HepG2 (cell line): ENCODE data around the gene ARL16. TPM values are rescaled to one million over a fixed set of nuclear protein-coding genes. Genes with fewer than 3 reads are reported as not detected.

Experiments used
- ATAC-seq: fragments of 200-7000 bp; cut with Tn5 transposase; 3 replicates; pipeline ENCODE4 v1.9.1; 2020; ENCODE audit warnings: mild to moderate bottlenecking, moderate library complexity
- BruUV-seq: library from RNA; stranded (reverse); fragments of 400-500 nt; replicated peaks from 2 replicates; lab custom pipeline; 2021; lab: Mats Ljungman, UMichigan
- CTCF ChIA-PET: fragments of 300-600 bp; formaldehyde crosslinking; extraction: SDS; loops from one replicate; lab custom pipeline; 2021; ENCODE audit warnings: low total read pairs, inconsistent platforms, low intra/inter-chr PET ratio; lab: Yijun Ruan, JAX
- POLR2A ChIA-PET: fragments of 350-600 bp; sonication (Branson Sonifier 250); formaldehyde crosslinking; loops from one replicate; lab custom pipeline; 2020; ENCODE audit warnings: antibody characterized with exemption, inconsistent platforms; lab: Yijun Ruan, JAX
- DNase-seq: peaks from one replicate; pipeline ENCODE4 v3.0.0-alpha.2; 2015; ENCODE audit warnings: low spot score
- FAIRE-seq: peaks from 3 replicates; lab custom pipeline; 2011; peaks lifted over from hg19 to GRCh38; lab: Jason Lieb, UNC
- H2AFZ ChIP-seq: one replicate; pipeline ENCODE4 v1.6.1; 2011; ENCODE audit warnings: low read length, inconsistent platforms
- H3K27ac ChIP-seq: fragments of 300-600 bp; 3 replicates; pipeline ENCODE4 v1.8.0; 2011; ENCODE audit warnings: mixed run types, mild to moderate bottlenecking, mixed read lengths, low read length, inconsistent platforms; ENCODE audit not compliant: insufficient read depth; ENCODE audit errors: extremely low read length
- H3K27me3 ChIP-seq, 2 experiments: fragments of 200-600 bp in 1 of 2; 2 replicates in 1 of 2; 3 replicates in 1 of 2; pipeline versions ENCODE4 v1.6.0 to v1.8.0; 2011; ENCODE audit warnings: low read length in 2 of 2, mild to moderate bottlenecking in 2 of 2, moderate library complexity in 2 of 2, inconsistent platforms in 1 of 2; ENCODE audit not compliant: insufficient read depth in 2 of 2, control insufficient read depth in 1 of 2
- H3K36me3 ChIP-seq, 2 experiments: fragments of 200-600 bp in 1 of 2; replicated peaks in 1 of 2; 2 replicates in 1 of 2; 3 replicates in 1 of 2; pipeline versions ENCODE4 v1.5.1 to v1.8.0; 2011; ENCODE audit warnings: low read length in 2 of 2, inconsistent platforms in 1 of 2; ENCODE audit not compliant: insufficient read depth in 2 of 2, control insufficient read depth in 1 of 2
- H3K4me1 ChIP-seq: 2 replicates; pipeline ENCODE4 v1.5.1; 2012; ENCODE audit warnings: low read length, inconsistent platforms; ENCODE audit not compliant: insufficient read depth
- H3K4me2 ChIP-seq: 2 replicates; pipeline ENCODE4 v1.6.0; 2011; ENCODE audit warnings: low read depth, low read length, inconsistent platforms
- H3K4me3 ChIP-seq, 3 experiments: fragments of 200-600 bp in 1 of 3; sonication (generic), shearing (Covaris generic) in 1 of 3; replicated peaks in 1 of 3; 2 replicates each; pipeline ENCODE4 v1.5.1; 2011 to 2016; ENCODE audit warnings: low read length in 3 of 3, inconsistent platforms in 2 of 3, low read depth in 2 of 3, mild to moderate bottlenecking in 2 of 3, control low read depth in 1 of 3, mixed read lengths in 1 of 3; ENCODE audit not compliant: insufficient read depth in 1 of 3
- H3K79me2 ChIP-seq: one replicate; pipeline ENCODE4 v1.6.1; 2011; ENCODE audit warnings: low read length, inconsistent platforms; ENCODE audit not compliant: insufficient read depth
- H3K9ac ChIP-seq: 2 replicates; pipeline ENCODE4 v1.6.0; 2011; ENCODE audit warnings: mild to moderate bottlenecking, low read depth, low read length, inconsistent platforms; ENCODE audit not compliant: insufficient read depth
- H3K9me3 ChIP-seq: 2 replicates; pipeline ENCODE4 v1.5.1; 2012; ENCODE audit warnings: mild to moderate bottlenecking, low read length
- H4K20me1 ChIP-seq: 2 replicates; pipeline ENCODE4 v1.6.0; 2011; ENCODE audit warnings: inconsistent platforms, mild to moderate bottlenecking, low read length, moderate library complexity; ENCODE audit not compliant: insufficient read depth
- CCAR2 ChIP-seq: fragments of 200-400 bp; formaldehyde crosslinking; optimal IDR thresholded peaks from 2 replicates; pipeline ENCODE3; 2018; ENCODE audit warnings: low read depth, mild to moderate bottlenecking, low read length, moderate library complexity
- CHD2 ChIP-seq: IDR thresholded peaks from 2 replicates; pipeline ENCODE4 v1.6.1; 2011; ENCODE audit warnings: low read depth, low read length, improper control_type of control experiment
- FOXJ3 ChIP-seq: sonication (generic); formaldehyde crosslinking; IDR thresholded peaks from 2 replicates; pipeline ENCODE4 v1.4.0; 2020; ENCODE audit warnings: missing genetic modification reagents, mild to moderate bottlenecking, borderline replicate concordance
- HNRNPH1 ChIP-seq: fragments of 200-400 bp; formaldehyde crosslinking; optimal IDR thresholded peaks from 2 replicates; pipeline ENCODE3; 2017; ENCODE audit warnings: mild to moderate bottlenecking, low read depth, low read length
- KDM3A ChIP-seq: IDR thresholded peaks from 2 replicates; pipeline ENCODE4 v1.6.1; 2018; ENCODE audit warnings: low read depth, missing compliant biosample characterization
- NFKBIZ ChIP-seq: IDR thresholded peaks from 2 replicates; pipeline ENCODE4 v1.6.1; 2018; ENCODE audit warnings: missing genetic modification reagents, missing compliant biosample characterization
- SMYD3 ChIP-seq: sonication (generic); formaldehyde crosslinking; IDR thresholded peaks from 2 replicates; pipeline ENCODE4 v1.8.1; 2023; ENCODE audit warnings: mild to moderate bottlenecking, missing genetic modification reagents
- THYN1 ChIP-seq: sonication (generic); formaldehyde crosslinking; IDR thresholded peaks from 2 replicates; pipeline ENCODE4 v1.8.1; 2023; ENCODE audit warnings: low read depth, mild to moderate bottlenecking, moderate library complexity, missing genetic modification reagents, borderline replicate concordance
- ZBTB10 ChIP-seq: sonication (generic); formaldehyde crosslinking; IDR thresholded peaks from 2 replicates; pipeline ENCODE4 v1.4.0; 2020; ENCODE audit warnings: missing genetic modification reagents, borderline replicate concordance
- ZBTB26 ChIP-seq: IDR thresholded peaks from 2 replicates; pipeline ENCODE4 v1.6.1; 2016; ENCODE audit warnings: missing compliant biosample characterization, missing genetic modification reagents, borderline replicate concordance
- ZBTB34 ChIP-seq: sonication (generic); formaldehyde crosslinking; IDR thresholded peaks from 2 replicates; pipeline ENCODE4 v1.8.0; 2022; ENCODE audit warnings: mild to moderate bottlenecking, missing genetic modification reagents
- ZNF12 ChIP-seq: sonication (generic); formaldehyde crosslinking; IDR thresholded peaks from 2 replicates; pipeline ENCODE4 v1.5.0; 2020; ENCODE audit warnings: missing genetic modification reagents
- ZNF446 ChIP-seq: sonication (generic); formaldehyde crosslinking; IDR thresholded peaks from 2 replicates; pipeline ENCODE4 v1.5.0; 2020; ENCODE audit warnings: mild to moderate bottlenecking, missing genetic modification reagents
- ZNF607 ChIP-seq: sonication (generic); formaldehyde crosslinking; IDR thresholded peaks from 2 replicates; pipeline ENCODE4 v1.5.1; 2020; ENCODE audit warnings: missing genetic modification reagents, mild to moderate bottlenecking, borderline replicate concordance
- ZNF644 ChIP-seq: IDR thresholded peaks from 2 replicates; pipeline ENCODE4 v1.6.1; 2016; ENCODE audit warnings: low read depth
- ZNF720 ChIP-seq: sonication (generic); formaldehyde crosslinking; IDR thresholded peaks from 2 replicates; pipeline ENCODE4 v1.4.0; 2020; ENCODE audit warnings: missing genetic modification reagents
- ZNF776 ChIP-seq: sonication (generic); formaldehyde crosslinking; IDR thresholded peaks from 2 replicates; pipeline ENCODE4 v1.4.0; 2020; ENCODE audit warnings: mild to moderate bottlenecking, missing genetic modification reagents
- WGBS: methylation state at CpG from one replicate; pipeline ENCODE4 v1.1.6; 2017; ENCODE audit warnings: low lambda C conversion rate; 5-methylcytosine and 5-hydroxymethylcytosine counted together
- in situ Hi-C: cut with HindIII; loops from 2 replicates; pipeline ENCODE4 v1.10.0; 2017; ENCODE audit warnings: low pct_unique_long_range_greater_than_20kb; ENCODE audit not compliant: extremely low pct_ligation_motif_present
- intact Hi-C: fragments of 100-400 bp; cut with micrococcal nuclease; formaldehyde crosslinking; loops from one replicate; pipeline ENCODE4 v1.10.0; 2022; ENCODE audit not compliant: unreplicated experiment
- polyA plus RNA-seq, 8 experiments: library from polyadenylated mRNA; depleted of rRNA in 3 of 8; stranded (reverse) in 7 of 8; unstranded in 1 of 8; fragments of >200 nt; fragmentation: Illumina TruSeq in 4 of 8; extraction: Trizol in 4 of 8; gene quantifications; 2 replicates each; pipeline versions ENCODE4 v1.2.1 to v1.2.3, GENCODE V29; 2011 to 2016; ENCODE audit warnings: low read depth in 4 of 8, missing spikeins in 1 of 8, mixed read lengths in 1 of 8; ENCODE audit not compliant: insufficient read depth in 1 of 8
- total RNA-seq, 5 experiments: library from RNA; depleted of rRNA; stranded (reverse); fragments of >200 nt; fragmentation: Illumina TruSeq; extraction: Trizol; gene quantifications; 2 replicates each; pipeline ENCODE4 v1.2.3, GENCODE V29; 2016; ENCODE audit warnings: low read depth in 1 of 5

ARL16 gene
- total and polyA plus RNA-seq, 2 of the 13 experiments (the other 11 are each of a cell fraction or from before 2014, with no cell fraction given) = 20.8 to 30.8 TPM

GRCh38 chr17:81711814-81712467 is 28.3 kb upstream of the ARL16 start, which contains the start of gene SLC25A10:
SLC25A10 (plus strand) TSS chr17:81712284; CDS start chr17:81712427, 143 bp downstream.
- Histone ChIP-seq H3K36me3 (peaks cover 14 to 36% of the 10 kb centered on the region in 2 experiments), H3K4me2 (peak within 1 kb of the TSS; percentile 96), H3K9ac (peak within 1 kb of the TSS; percentile 93), H4K20me1 (no peaks in the 10 kb centered on the region), H3K4me3 (peak within 1 kb of the TSS; percentile 87 to 95 (median 92)), H3K79me2 (peaks cover 31% of the 10 kb centered on the region), H3K27me3 (no peaks in the 10 kb centered on the region; a peak in 1 of 5 replicates), H2AFZ (no peak within 1 kb of the TSS), H3K27ac (peak within 1 kb of the TSS; percentile 93), H3K9me3 (no peaks in the 10 kb centered on the region), H3K4me1 (peaks cover 32% of the 10 kb centered on the region)
- FAIRE-seq (no peak), DNase-seq (peak; percentile 89), ATAC-seq (peak; percentile 56)
- ChIA-PET CTCF (no interaction called here), POLR2A (interaction anchor here (0.6 to 6.3 kb wide), 14 partner anchors 8 to 326 kb away, joined by 3 to 143 read pairs (median 10); partner anchors contain the start of genes ARL16, CCDC137, DCXR and HGS)
- in situ Hi-C loops (no loop called here), intact Hi-C loops (loop anchor here (1.0 kb wide), 1 partner anchor 9 kb away; the partner anchor contains the start of gene MRPL12)
- WGBS = under 1% methylated on average over 18 of the region's 89 CpGs
- BruUV-seq = no TSS peak
- TF ChIP-seq CHD2 = peak; percentile 74
- peak; percentile 95; the same call in 1 of the 2 replicates for TF ChIP-seq ZNF720 (CRISPR knock-in tag)
- peak; percentile 96 for TF ChIP-seq KDM3A (CRISPR knock-in tag)
- TF ChIP-seq ZBTB26 (CRISPR knock-in tag) = peak; percentile 95
- TF ChIP-seq ZNF776 (CRISPR knock-in tag) = peak; percentile 99
- peak; percentile 34; the same call in 1 of the 2 replicates for TF ChIP-seq ZNF644 (CRISPR knock-in tag)
- TF ChIP-seq FOXJ3 (CRISPR knock-in tag) = peak; percentile 54
- peak; percentile 72 for TF ChIP-seq ZNF446 (CRISPR knock-in tag)
- peak; percentile 97 for TF ChIP-seq ZBTB10 (CRISPR knock-in tag)
- peak; percentile 86 for TF ChIP-seq ZBTB34 (CRISPR knock-in tag)
- TF ChIP-seq ZNF12 = peak; percentile 87
- peak; percentile 95 for TF ChIP-seq SMYD3 (CRISPR knock-in tag)
- TF ChIP-seq ZNF607 (CRISPR knock-in tag) = peak; percentile 100
- no peak for TF ChIP-seq HNRNPH1
- TF ChIP-seq THYN1 = peak; percentile 94; the same call in 1 of the 2 replicates
- peak; percentile 96 for TF ChIP-seq NFKBIZ (CRISPR knock-in tag)
- no peak for TF ChIP-seq CCAR2
